Testis (tissue), 2 donors: ENCODE measurements around the gene COMTD1.

Experiments
- POLR2A ChIP-seq: fragments of 450-650 bp; IDR thresholded peaks from one replicate; pipeline ENCODE4 v1.6.1; 2017; ENCODE audit warnings: antibody characterized with exemption, mild to moderate bottlenecking, moderate library complexity
- TF ChIP-seq, protein P1 (sequence below), 3 experiments: fragments of 450-650 bp in 2 of 3; fragments of 200-600 bp in 1 of 3; sonication (generic) in 1 of 3; IDR thresholded peaks; one replicate each; pipeline ENCODE4 v1.5.1; 2016 to 2019; ENCODE audit warnings: antibody characterized with exemption in 3 of 3, mild to moderate bottlenecking in 2 of 3, moderate library complexity in 1 of 3

DNA sequence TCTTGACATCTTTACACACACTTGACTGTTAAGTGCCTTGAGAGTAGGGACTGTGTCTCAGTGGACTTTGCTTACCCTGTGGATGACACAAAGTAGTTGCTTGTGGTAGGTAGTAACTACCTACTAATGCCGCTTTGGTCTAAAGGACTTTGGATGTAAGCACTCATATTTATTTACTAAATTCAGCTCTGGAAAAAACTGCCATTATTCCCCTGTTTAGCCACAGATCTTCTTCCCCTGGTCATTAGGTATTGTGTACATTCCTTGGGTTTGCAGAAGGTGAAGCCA, 28.0 kb downstream of the COMTD1 start:
- TF ChIP-seq, protein P1, sequence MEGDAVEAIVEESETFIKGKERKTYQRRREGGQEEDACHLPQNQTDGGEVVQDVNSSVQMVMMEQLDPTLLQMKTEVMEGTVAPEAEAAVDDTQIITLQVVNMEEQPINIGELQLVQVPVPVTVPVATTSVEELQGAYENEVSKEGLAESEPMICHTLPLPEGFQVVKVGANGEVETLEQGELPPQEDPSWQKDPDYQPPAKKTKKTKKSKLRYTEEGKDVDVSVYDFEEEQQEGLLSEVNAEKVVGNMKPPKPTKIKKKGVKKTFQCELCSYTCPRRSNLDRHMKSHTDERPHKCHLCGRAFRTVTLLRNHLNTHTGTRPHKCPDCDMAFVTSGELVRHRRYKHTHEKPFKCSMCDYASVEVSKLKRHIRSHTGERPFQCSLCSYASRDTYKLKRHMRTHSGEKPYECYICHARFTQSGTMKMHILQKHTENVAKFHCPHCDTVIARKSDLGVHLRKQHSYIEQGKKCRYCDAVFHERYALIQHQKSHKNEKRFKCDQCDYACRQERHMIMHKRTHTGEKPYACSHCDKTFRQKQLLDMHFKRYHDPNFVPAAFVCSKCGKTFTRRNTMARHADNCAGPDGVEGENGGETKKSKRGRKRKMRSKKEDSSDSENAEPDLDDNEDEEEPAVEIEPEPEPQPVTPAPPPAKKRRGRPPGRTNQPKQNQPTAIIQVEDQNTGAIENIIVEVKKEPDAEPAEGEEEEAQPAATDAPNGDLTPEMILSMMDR (IDR thresholded peaks at IDR 0.05): no peak
- TF ChIP-seq POLR2A: no peak
